GM18868 (cell line): ENCODE measurements around the gene BPNT1.
"Not testable (repeated sequence)": the region's sequence is repeated elsewhere in the genome, so short reads cannot be mapped to it uniquely, and the experiment has no call there.

Experiments used
- ATAC-seq: cut with Tn5 transposase; IDR thresholded peaks from one replicate; pipeline ENCODE4 v1.9.1; 2021; ENCODE audit warnings: mild to moderate bottlenecking, moderate library complexity; ENCODE audit not compliant: unreplicated experiment

Gene BPNT1

GRCh38 chr1:220089650-220090556 is at the start of gene BPNT1:
Gene BPNT1 (minus strand): TSS chr1:220089788. CDS start chr1:220079846, 9,942 bp downstream.
- peak; percentile 53 for ATAC-seq

GRCh38 chr1:220137019-220137786 is 47.6 kb upstream of the BPNT1 start:
- ATAC-seq = no peak

- ATAC-seq = no peak
These were observed 46.2 kb upstream of the BPNT1 start for GRCh38 chr1:220135755-220136154.

- ATAC-seq = no peak
These were observed 40.1 kb upstream of the BPNT1 start for GRCh38 chr1:220129479-220130210.

GRCh38 chr1:220127076-220127475 is 37.5 kb upstream of the BPNT1 start:
- ATAC-seq = no peak

- ATAC-seq = no peak
These were observed 35.0 kb upstream of the BPNT1 start for GRCh38 chr1:220124542-220124941.

- ATAC-seq = peak; percentile 59
These were observed 34.3 kb upstream of the BPNT1 start for GRCh38 chr1:220123889-220124288.

- ATAC-seq = no peak
These were observed 33.5 kb upstream of the BPNT1 start for GRCh38 chr1:220123066-220123465.

- no peak for ATAC-seq
These were observed 32.4 kb upstream of the BPNT1 start for GRCh38 chr1:220121791-220122530.

GRCh38 chr1:220119043-220119512 is 29.5 kb upstream of the BPNT1 start:
- ATAC-seq = no peak

- ATAC-seq = peak; percentile 60
These were observed 23.6 kb upstream of the BPNT1 start for GRCh38 chr1:220113136-220113695.

GRCh38 chr1:220112600-220112999 is 23.0 kb upstream of the BPNT1 start:
- not testable (repeated sequence) for ATAC-seq

GRCh38 chr1:220110473-220110872 is 20.9 kb upstream of the BPNT1 start:
- ATAC-seq = not testable (repeated sequence)

- no peak for ATAC-seq
These were observed 10.2 kb upstream of the BPNT1 start for GRCh38 chr1:220099826-220100225.

- peak; percentile 70 for ATAC-seq
These were observed 4.7 kb upstream of the BPNT1 start, which contains the start of gene IARS2 for GRCh38 chr1:220094016-220094911. Gene IARS2 (plus strand): TSS chr1:220094132. CDS start chr1:220094217, 85 bp downstream.

GRCh38 chr1:220093361-220094015 is 3.9 kb upstream of the BPNT1 start:
- ATAC-seq = peak; percentile 9

GRCh38 chr1:220092694-220093093 is 3.1 kb upstream of the BPNT1 start:
- no peak for ATAC-seq

- ATAC-seq = peak; percentile 60
These were observed 3.3 kb downstream of the BPNT1 start for GRCh38 chr1:220086261-220086686.
